Skeletal muscle tissue (tissue), 4 donors: ENCODE data around the gene GOLT1A. TPM values are rescaled to one million over a fixed set of nuclear protein-coding genes. Genes with fewer than 3 reads are reported as not detected.

Source experiments
- H3K27ac ChIP-seq: one replicate; pipeline ENCODE4 v1.7.0; 2013; ENCODE audit warnings: mild to moderate bottlenecking, low read depth, low read length, inconsistent platforms
- H3K27me3 ChIP-seq, 3 donors: one replicate each; pipeline ENCODE4 v1.7.0; 2013; ENCODE audit warnings: low read length in 3 of 3; ENCODE audit not compliant: control insufficient read depth in 3 of 3, insufficient read depth in 3 of 3
- H3K36me3 ChIP-seq, 3 donors: one replicate each; pipeline ENCODE4 v1.7.0; 2013; ENCODE audit warnings: low read length in 3 of 3; ENCODE audit not compliant: control insufficient read depth in 3 of 3, insufficient read depth in 3 of 3
- H3K4me1 ChIP-seq, 3 donors: one replicate each; pipeline ENCODE4 v1.7.0; 2013; ENCODE audit warnings: low read length in 3 of 3, mild to moderate bottlenecking in 3 of 3; ENCODE audit not compliant: control insufficient read depth in 3 of 3, insufficient read depth in 3 of 3
- H3K4me3 ChIP-seq, 3 donors: one replicate each; pipeline ENCODE4 v1.7.0; 2013; ENCODE audit warnings: low read length in 3 of 3
- H3K9ac ChIP-seq, 3 donors: one replicate each; pipeline ENCODE4 v1.7.0; 2013; ENCODE audit warnings: low read length in 3 of 3, mild to moderate bottlenecking in 3 of 3, moderate library complexity in 2 of 3, low read depth in 1 of 3
- H3K9me3 ChIP-seq, 3 donors: one replicate each; pipeline ENCODE4 v1.7.0; 2013; ENCODE audit warnings: low read length in 3 of 3; ENCODE audit not compliant: control insufficient read depth in 3 of 3
- total RNA-seq: library from RNA; depleted of rRNA; stranded (reverse); fragments of >200 nt; gene quantifications from one replicate; pipeline ENCODE4 v1.2.3, GENCODE V29; 2014
- donor health status: Osteomylitis.

Gene GOLT1A
- total RNA-seq, 1 donor from 2014 or later: not detected

DNA sequence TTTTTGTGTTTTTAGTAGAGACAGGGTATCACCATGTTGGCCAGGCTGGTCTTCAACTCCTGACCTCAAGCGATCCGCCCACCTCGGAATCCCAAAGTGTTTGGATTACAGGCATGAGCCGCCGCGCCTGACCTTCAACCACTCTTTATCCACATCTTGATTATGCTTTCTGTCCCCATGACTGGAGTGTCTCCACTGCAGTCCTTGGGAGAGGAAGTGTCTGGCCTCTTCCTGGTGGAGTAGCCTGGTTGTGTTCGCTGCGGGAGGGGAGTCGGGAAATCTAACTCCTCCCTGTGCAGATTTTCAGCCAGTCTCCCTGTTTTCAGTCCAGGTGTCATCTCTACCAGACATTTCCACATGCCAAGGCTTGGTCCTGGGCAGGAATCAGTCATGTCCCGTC is 27.2 kb downstream of the GOLT1A start:
- no peak overlapping the region for H3K4me3 ChIP-seq
- H3K27ac ChIP-seq: no peak overlapping the region
- H3K9ac ChIP-seq: no peak overlapping the region
- H3K9me3 ChIP-seq: no peaks in the 10 kb centered on the region
- peaks cover 19 to 33% (median 29%) of the 10 kb centered on the region in 3 donors for H3K27me3 ChIP-seq
- H3K36me3 ChIP-seq: no peaks in the 10 kb centered on the region
- peaks cover 1 to 10% (median 2%) of the 10 kb centered on the region in 3 donors for H3K4me1 ChIP-seq

DNA sequence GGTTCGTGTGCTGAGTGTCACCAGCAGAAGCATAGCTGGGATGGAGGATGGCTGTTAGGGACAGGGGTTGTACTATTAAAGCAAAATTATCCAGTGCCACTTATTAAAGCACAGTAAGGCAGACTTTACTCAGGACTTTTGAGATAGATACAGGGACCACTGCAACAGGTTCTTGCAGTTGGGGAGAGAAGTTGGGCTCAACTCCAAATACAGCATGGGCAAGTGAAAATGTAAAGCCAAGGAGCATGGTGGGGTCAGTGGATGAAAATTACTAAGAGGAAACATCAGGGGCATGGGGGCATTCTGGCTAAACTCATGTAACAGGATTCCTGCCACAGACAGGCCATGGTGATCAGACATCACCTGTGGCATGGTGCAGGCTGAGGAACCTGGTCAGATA is 32.7 kb downstream of the GOLT1A start:
- Histone ChIP-seq H3K9ac (no peak overlapping the region), H3K4me1 (no peaks in the 10 kb centered on the region), H3K4me3 (no peak overlapping the region), H3K27me3 (peaks cover 0 to 23% (median 8%) of the 10 kb centered on the region in 3 donors), H3K27ac (no peak overlapping the region), H3K36me3 (no peaks in the 10 kb centered on the region), H3K9me3 (no peaks in the 10 kb centered on the region)

DNA sequence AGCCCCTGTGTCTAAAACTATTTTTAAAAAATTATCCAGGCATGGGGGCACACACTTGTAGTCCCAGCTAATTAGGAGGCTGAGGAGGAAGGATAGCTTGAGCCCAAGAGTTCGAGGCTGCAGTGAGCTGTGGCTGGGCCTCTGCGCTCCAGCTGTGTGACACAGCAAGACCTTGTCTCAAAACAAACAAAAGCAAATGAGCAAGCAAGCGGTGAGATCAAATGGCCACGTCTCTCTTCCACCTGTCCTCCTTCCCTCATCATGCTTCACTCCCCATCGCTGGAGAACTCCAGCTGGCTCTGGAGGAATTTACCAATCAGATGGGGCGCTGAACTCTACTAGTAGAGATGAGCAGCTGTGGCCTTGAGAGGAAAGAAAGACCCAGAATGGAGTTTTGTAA is 33.7 kb downstream of the GOLT1A start:
- Histone ChIP-seq H3K27ac (no peak overlapping the region), H3K9ac (no peak overlapping the region), H3K4me1 (no peaks in the 10 kb centered on the region), H3K36me3 (no peaks in the 10 kb centered on the region), H3K27me3 (peaks cover 0 to 24% (median 9%) of the 10 kb centered on the region in 3 donors), H3K4me3 (no peak overlapping the region), H3K9me3 (no peaks in the 10 kb centered on the region)

DNA sequence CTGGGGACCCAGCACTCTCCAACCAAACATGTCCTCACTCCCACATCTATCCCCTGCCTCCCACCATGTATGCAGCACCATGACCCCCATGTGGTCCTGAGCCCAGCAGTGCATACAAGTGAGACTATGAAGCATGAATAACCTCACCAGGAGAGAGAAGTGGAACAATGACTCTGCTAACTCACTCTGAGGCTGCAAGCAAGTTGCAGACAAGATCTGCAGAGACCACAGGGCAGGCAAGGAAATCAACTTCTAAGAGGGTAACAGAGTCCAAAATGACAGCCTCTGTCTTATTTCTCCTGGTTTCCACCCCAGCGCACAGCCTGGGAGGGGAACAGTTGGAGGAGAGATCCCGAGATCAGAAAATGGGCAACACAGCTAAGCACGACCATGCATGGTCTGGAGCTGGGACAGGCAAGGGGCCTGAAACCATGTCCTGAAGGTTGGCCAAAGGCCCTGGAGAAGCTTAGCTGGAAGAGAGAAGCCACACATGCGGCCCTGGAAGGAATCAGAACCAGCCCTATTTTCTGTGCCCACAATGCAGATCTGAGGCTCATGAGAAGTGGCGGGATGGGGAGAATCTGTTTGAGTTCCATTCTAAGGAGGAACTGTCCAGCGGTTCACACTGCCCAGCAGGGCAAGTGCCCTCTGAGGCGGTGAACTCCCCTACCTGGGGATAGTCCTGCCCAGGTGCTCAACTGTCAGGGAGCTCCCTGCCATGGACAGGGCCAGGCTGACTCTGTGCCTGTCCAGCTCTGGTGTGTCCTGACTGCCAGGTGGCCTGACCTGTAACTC is 35.1 kb downstream of the GOLT1A start:
- H3K27me3 ChIP-seq: peaks cover 0 to 24% (median 11%) of the 10 kb centered on the region in 3 donors

GRCh38 chr1:204177133-204177532 is 36.7 kb downstream of the GOLT1A start:
- H3K27ac ChIP-seq: no peak overlapping the region
- H3K9me3 ChIP-seq: no peaks in the 10 kb centered on the region
- no peak overlapping the region for H3K4me3 ChIP-seq
- H3K36me3 ChIP-seq: no peaks in the 10 kb centered on the region
- H3K27me3 ChIP-seq: peaks cover 0 to 24% (median 11%) of the 10 kb centered on the region in 3 donors
- H3K9ac ChIP-seq: no peak overlapping the region
- no peaks in the 10 kb centered on the region for H3K4me1 ChIP-seq

More for the DNA sequence above, 35.1 kb downstream of the GOLT1A start:
- H3K36me3 ChIP-seq: no peaks in the 10 kb centered on the region
- H3K9me3 ChIP-seq: no peaks in the 10 kb centered on the region
- no peak overlapping the region for H3K9ac ChIP-seq
- H3K4me3 ChIP-seq: no peak overlapping the region
- no peaks in the 10 kb centered on the region for H3K4me1 ChIP-seq
- no peak overlapping the region for H3K27ac ChIP-seq

GRCh38 chr1:204176049-204176448 is 37.7 kb downstream of the GOLT1A start:
- Histone ChIP-seq H3K4me1 (no peaks in the 10 kb centered on the region), H3K27ac (no peak overlapping the region), H3K36me3 (no peaks in the 10 kb centered on the region), H3K27me3 (peaks cover 0 to 24% (median 11%) of the 10 kb centered on the region in 3 donors), H3K4me3 (no peak overlapping the region), H3K9ac (no peak overlapping the region), H3K9me3 (no peaks in the 10 kb centered on the region)

GRCh38 chr1:204174958-204175357 is 38.8 kb downstream of the GOLT1A start:
- Histone ChIP-seq H3K4me3 (no peak overlapping the region), H3K27me3 (peaks cover 0 to 24% (median 11%) of the 10 kb centered on the region in 3 donors), H3K9ac (no peak overlapping the region), H3K27ac (no peak overlapping the region), H3K9me3 (peaks cover 0 to 5% (median 0%) of the 10 kb centered on the region in 3 donors), H3K36me3 (no peaks in the 10 kb centered on the region), H3K4me1 (no peaks in the 10 kb centered on the region)

DNA sequence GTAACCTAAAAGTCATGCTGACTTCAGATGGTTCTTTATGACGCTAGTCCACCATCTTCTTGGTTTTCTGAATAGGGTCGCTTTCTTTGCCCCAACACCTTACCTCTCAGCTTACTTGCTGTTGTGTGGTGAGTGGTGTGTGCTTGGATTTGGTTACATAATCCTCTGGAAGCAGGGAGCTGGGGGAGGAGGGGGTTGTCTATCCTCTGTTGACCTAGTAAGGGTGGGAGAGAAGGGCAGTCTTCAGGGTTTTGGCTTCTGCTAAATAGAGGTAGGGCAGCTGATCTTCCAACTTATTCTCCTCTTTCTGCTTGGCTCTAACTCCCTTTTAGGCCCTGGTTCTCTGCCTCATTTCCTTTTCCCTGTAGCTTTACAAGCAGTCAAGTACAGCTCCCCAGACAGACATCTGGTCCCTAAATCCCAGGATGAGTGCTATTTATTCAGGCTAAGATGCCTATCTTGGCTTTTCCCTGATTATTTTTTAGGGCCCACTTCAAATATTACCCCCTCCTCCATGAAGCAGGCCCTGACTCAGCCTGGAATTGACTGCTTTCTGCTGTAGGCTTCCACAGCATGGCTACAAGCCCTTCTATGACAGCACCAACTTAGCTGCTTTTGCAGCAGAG is 41.3 kb downstream of the GOLT1A start:
- H3K9ac ChIP-seq: no peak overlapping the region
- no peaks in the 10 kb centered on the region for H3K4me1 ChIP-seq
- peaks cover 0 to 15% (median 7%) of the 10 kb centered on the region in 3 donors for H3K27me3 ChIP-seq
- no peaks in the 10 kb centered on the region for H3K36me3 ChIP-seq
- H3K4me3 ChIP-seq: no peak overlapping the region
- peaks cover 0 to 8% (median 0%) of the 10 kb centered on the region in 3 donors for H3K9me3 ChIP-seq
- no peak overlapping the region for H3K27ac ChIP-seq

GRCh38 chr1:204171751-204172178 is 42.0 kb downstream of the GOLT1A start:
- H3K9ac ChIP-seq: no peak overlapping the region
- peaks cover 0 to 9% (median 3%) of the 10 kb centered on the region in 3 donors for H3K27me3 ChIP-seq
- no peak overlapping the region for H3K4me3 ChIP-seq
- no peaks in the 10 kb centered on the region for H3K4me1 ChIP-seq
- no peak overlapping the region for H3K27ac ChIP-seq
- peaks cover 0 to 8% (median 0%) of the 10 kb centered on the region in 3 donors for H3K9me3 ChIP-seq
- no peaks in the 10 kb centered on the region for H3K36me3 ChIP-seq
